Measurements from ENCODE around the gene TARP.

TARP gene

DNA sequence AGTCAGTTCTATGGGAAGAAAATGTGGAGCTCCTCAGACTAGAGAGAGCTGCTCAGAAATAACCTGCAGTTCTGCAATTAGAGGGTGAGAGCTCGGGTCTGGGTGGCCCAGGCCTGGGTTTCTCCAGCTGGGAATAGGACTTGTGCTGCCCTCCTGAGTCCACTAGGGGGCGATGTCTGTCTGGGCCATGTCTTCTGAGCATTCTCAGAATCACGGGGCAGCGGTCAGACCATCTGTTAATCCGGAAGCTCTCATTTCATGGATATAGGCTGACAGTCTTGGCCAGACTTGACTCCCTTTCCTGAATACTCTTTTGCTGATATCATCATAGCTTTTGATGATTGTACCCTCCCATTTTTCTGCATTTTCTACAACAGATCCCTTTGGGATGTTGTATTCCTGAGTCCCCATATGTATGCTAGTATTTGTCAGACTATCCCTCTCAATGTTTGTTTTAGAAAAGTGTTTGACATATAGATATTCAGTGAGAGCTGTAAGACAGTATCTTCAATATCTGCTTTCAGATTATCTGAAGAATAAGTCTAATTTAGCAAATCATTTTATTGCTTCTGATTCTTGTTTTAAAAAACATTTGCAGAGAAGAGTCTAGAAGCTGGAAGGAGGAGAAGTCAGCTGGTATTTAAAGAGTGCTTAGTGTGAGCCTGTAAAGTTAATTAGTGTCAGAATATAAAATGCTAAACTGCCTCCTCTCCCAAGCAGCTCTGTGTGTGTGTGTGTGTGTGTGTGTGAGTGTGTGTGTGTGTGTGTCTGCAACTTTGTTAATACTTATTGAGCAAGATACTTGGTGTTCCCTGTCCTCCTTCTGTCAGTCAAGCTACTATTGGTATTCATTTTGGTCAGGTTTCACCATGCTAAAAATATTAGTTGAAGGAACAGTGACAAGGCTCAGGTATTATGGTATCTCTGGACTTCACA is 57.4 kb downstream of the TARP start:
- peak; percentile 59 for DNase-seq (ENCODE audit: low read depth)

DNA sequence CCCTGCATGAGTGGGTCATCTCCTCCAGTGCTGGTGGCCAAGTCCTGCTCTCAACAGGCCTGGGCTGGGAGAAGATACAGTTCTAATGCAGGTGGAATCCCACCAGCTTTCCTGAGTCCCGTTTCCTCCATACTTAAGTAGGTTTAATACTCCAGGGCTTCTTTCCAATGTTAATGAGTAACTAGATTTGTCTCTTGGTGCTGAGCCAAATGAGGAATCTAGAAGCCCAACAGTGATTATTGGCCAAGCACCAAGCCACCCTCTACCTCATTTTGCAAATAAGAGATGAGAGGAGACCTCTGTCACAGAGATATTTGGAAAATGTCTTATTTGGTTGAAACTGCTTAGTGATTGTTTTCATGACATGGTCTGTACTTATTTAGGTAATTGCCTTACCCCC is 58.3 kb downstream of the TARP start:
- no peak for DNase-seq (ENCODE audit: low read depth)

DNA sequence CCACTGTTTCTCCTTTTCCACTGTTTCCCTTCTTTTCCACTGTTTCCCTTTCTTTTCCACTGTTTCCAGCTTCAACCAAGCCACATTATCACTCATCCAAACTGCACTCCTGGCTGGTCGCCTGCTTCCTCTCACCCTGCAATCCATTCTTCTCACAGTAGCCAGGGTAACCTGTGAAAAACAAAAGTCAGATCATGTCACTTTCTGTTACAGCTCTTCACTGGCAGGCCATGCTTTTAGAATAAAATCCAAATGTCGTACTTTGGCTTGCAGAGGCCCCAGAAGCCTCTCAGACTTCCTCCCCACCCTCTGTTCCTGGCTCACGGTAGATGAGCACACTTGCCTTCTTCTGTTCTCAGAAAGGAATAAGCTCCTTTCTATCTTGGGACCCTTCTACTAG is 61.5 kb downstream of the TARP start:
- no peak for DNase-seq (ENCODE audit: low read depth)

DNA sequence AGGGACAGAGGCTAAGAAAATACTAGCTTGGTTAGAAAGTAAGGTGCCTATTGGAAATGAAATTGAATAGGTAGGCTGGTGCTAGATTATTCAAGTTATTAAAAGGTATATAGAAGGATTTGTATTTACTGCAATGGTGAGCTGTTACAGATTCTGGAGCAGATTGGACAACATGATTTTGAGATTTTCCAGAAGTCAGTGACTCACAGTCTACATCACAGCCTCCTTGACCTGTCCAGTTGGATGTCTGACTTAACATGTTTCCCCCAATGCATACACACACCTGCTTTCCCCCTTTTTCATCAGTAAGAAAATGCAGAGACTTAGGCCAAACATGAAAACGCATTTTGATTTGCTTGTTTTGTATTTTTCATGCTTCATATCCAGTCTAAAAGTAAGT is 62.0 kb downstream of the TARP start:
- DNase-seq (ENCODE audit: low read depth) = no peak

All from activated T-helper 9 cell treated with anti-CD3 and anti-CD28 coated beads, Interleukin-2, amount 50 U/mL, for 16 hours (primary cell).